ENCODE measurements around the gene SLC2A13.

Gene SLC2A13

DNA sequence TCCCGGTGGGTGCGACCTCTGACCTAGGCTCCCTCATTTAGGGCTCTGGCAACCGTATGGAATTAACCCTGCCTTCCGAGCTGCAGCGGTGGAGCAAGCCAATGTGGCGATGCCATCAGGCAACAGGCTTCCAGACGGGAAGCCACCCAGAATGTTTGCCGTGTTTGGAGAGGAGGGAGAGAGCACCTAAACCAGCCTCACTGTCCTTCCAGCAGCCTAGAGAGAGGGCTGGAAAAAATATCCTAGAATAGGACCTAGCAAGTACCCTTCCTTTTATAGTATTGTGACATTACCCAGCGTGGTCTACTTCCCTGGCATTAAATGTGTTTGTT lies 287 bp upstream of the SLC2A13 start:
- H3K4me3 ChIP-seq (ENCODE audit: low read length): peak overlapping the region; percentile 24
- TF ChIP-seq, protein P1, sequence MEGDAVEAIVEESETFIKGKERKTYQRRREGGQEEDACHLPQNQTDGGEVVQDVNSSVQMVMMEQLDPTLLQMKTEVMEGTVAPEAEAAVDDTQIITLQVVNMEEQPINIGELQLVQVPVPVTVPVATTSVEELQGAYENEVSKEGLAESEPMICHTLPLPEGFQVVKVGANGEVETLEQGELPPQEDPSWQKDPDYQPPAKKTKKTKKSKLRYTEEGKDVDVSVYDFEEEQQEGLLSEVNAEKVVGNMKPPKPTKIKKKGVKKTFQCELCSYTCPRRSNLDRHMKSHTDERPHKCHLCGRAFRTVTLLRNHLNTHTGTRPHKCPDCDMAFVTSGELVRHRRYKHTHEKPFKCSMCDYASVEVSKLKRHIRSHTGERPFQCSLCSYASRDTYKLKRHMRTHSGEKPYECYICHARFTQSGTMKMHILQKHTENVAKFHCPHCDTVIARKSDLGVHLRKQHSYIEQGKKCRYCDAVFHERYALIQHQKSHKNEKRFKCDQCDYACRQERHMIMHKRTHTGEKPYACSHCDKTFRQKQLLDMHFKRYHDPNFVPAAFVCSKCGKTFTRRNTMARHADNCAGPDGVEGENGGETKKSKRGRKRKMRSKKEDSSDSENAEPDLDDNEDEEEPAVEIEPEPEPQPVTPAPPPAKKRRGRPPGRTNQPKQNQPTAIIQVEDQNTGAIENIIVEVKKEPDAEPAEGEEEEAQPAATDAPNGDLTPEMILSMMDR (IDR thresholded peaks at IDR 0.05; ENCODE audit: insufficient read depth, low read depth, low read length, missing control alignments): no peak
- no peak for DNase-seq (ENCODE audit: low read depth)

DNA sequence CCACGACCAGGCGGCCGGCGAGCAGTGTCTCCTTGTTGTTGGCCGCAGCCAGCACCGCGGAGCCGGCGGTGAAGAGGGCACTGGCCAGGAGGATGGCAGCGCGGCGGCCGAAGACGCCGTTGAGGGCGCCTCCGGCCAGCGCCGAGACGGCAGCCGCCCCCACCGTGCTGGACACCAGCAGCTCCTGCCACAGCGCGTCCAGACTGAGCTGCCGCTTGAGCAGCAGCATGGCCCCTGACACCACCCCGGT lies 691 bp downstream of the SLC2A13 start:
- TF ChIP-seq, protein P1 (IDR thresholded peaks at IDR 0.05; ENCODE audit: insufficient read depth, low read depth, low read length, missing control alignments): no peak
- DNase-seq (ENCODE audit: low read depth): no peak
- peak overlapping the region; percentile 59 for H3K4me3 ChIP-seq (ENCODE audit: low read length)

DNA sequence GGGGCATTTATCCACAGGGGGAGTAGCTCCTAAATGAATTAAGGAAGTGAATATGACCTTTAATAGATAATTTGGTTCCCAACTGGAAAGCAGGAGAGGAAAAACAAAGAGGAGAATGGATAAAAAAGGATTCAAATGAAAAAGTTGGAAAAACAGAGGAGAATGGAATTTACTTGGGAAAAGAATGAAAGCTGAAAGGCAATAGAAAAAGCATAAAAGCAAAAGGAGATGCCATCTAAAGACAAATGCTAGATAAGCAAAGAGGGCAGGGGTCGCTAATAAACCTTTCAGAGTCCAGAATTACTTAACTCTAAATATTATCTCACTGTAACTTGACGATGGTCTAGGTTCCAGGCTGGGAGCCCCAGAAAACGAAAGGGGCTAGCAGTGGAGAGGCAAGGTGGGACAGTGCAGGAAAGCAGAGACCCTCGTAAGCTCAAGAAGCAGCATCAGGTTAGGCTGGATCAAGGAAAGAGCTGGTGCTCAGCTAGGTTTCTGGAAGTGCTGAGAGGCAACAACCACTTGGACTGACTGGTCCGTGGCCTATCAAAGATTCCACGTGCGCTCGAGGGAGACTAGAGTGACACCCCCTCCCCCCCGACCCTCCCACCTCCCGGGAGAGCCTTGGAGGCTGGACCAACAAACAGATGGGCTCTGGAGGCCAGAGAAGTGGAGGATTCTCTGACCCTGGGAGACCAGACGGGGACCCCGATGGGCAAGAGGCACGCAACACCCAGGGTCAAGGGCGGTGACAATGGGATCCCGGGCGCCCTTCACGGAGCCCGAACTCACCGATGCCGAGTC lies 1.2 kb downstream of the SLC2A13 start:
- no peak for DNase-seq (ENCODE audit: low read depth)
- TF ChIP-seq, protein P1 (IDR thresholded peaks at IDR 0.05; ENCODE audit: insufficient read depth, low read depth, low read length, missing control alignments): no peak
- H3K4me3 ChIP-seq (ENCODE audit: low read length): peak overlapping the region; percentile 59

DNA sequence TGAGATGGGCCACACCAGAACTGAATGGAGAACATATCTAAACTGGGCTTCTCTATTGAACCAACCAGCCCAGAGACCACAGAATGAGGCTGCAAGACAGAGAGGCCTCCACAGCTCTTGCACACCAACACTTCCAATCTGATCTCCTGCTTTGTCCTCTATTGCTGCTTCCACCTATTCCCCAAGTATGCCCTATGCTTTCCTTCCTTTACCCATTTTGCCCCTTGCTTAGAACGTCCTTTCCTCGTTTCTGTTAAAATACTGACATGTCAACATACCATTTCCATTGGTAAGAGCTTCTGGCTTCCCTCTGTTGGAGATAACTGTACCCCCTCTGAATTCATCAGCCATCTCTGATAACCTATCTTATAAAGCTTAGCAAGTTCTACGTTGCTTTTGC lies 2.8 kb downstream of the SLC2A13 start:
- TF ChIP-seq, protein P1 (IDR thresholded peaks at IDR 0.05; ENCODE audit: insufficient read depth, low read depth, low read length, missing control alignments): no peak
- no peak for DNase-seq (ENCODE audit: low read depth)
- H3K4me3 ChIP-seq (ENCODE audit: low read length): no peak overlapping the region

DNA sequence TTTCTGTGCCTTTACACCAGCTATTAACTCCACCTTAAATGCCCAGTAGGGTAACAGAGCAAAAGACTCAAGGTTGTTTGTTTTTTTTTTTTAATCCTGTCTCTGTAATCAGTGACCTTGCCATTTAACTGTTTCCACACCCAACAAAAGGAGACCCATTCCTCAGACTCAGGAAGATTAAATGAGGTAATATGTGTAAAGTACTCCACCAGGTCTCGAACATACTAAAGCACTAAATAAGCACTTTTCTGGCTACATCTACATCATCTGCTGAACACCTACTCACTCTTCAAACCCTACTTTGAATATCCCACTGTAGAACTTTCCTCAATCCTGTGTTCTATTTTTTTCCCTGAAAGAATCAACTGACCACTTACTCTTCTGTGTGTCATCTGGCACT lies 4.1 kb downstream of the SLC2A13 start:
- no peak for DNase-seq (ENCODE audit: low read depth)
- TF ChIP-seq, protein P1 (IDR thresholded peaks at IDR 0.05; ENCODE audit: insufficient read depth, low read depth, low read length, missing control alignments): no peak
- no peak overlapping the region for H3K4me3 ChIP-seq (ENCODE audit: low read length)

DNA sequence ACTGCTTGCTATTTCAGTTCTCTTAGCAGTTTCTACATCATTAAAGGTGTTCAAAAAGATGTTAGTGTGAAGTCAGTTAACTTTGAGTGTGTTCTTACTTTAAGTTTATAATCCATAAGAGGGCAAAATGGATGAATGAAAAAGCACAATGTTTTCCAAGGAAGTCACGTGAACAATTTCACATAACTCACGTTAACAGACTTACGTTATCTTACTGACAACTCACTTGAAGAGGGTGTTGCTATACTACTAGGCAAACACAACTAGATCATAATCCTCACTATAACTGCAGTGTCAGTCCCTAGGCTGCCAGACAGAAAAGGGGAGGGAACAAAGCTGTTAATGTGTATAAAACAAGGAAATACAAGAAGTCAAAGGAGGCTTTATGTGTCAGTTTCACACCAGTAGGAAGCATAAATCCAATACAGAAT lies 6.4 kb downstream of the SLC2A13 start:
- TF ChIP-seq, protein P1 (IDR thresholded peaks at IDR 0.05; ENCODE audit: insufficient read depth, low read depth, low read length, missing control alignments): no peak
- peak; percentile 32 for DNase-seq (ENCODE audit: low read depth)
- H3K4me3 ChIP-seq (ENCODE audit: low read length): no peak overlapping the region
